Keratinocyte (primary cell): ENCODE measurements around the gene AFF2. TPM values are rescaled to one million over a fixed set of nuclear protein-coding genes. Genes with fewer than 3 reads are reported as not detected.

Source experiments
- DNase-seq: peaks from one replicate; pipeline ENCODE4 v3.0.0-alpha.2; 2011; ENCODE audit warnings: low read depth, missing footprints, low spot score
- FAIRE-seq: peaks from 2 replicates; lab custom pipeline; 2011; peaks lifted over from hg19 to GRCh38; lab: Jason Lieb, UNC
- H2AFZ ChIP-seq: 2 replicates; pipeline ENCODE4 v1.6.0; 2012; ENCODE audit warnings: low read length, control low read depth, inconsistent platforms; ENCODE audit not compliant: control insufficient read depth
- H3K27ac ChIP-seq: 2 replicates; pipeline ENCODE4 v1.5.1; 2011; ENCODE audit warnings: low read length; ENCODE audit not compliant: control insufficient read depth, insufficient read depth
- H3K27me3 ChIP-seq: 3 replicates; pipeline ENCODE4 v1.6.0; 2011; ENCODE audit warnings: low read length; ENCODE audit not compliant: control insufficient read depth, insufficient read depth; ENCODE audit errors: extremely low read depth
- H3K36me3 ChIP-seq, 2 experiments: 2 replicates in 1 of 2; 3 replicates in 1 of 2; pipeline ENCODE4 v1.5.1; 2011; ENCODE audit warnings: low read length in 2 of 2, mild to moderate bottlenecking in 1 of 2; ENCODE audit not compliant: control insufficient read depth in 2 of 2, insufficient read depth in 2 of 2; ENCODE audit errors: extremely low read depth in 1 of 2
- H3K4me1 ChIP-seq: 3 replicates; pipeline ENCODE4 v1.5.1; 2011; ENCODE audit warnings: low read length; ENCODE audit not compliant: control insufficient read depth, insufficient read depth; ENCODE audit errors: extremely low read depth
- H3K4me2 ChIP-seq: 3 replicates; pipeline ENCODE4 v1.6.0; 2011; ENCODE audit warnings: low read depth, low read length; ENCODE audit not compliant: control insufficient read depth, insufficient read depth; ENCODE audit errors: extremely low read depth
- H3K4me3 ChIP-seq, 3 experiments: fragments of 200-600 bp in 1 of 3; sonication (generic) in 1 of 3; 2 replicates in 2 of 3; 3 replicates in 1 of 3; pipeline ENCODE4 v1.5.1; 2011 to 2016; ENCODE audit warnings: low read length in 3 of 3, mild to moderate bottlenecking in 3 of 3, control low read depth in 2 of 3, inconsistent platforms in 1 of 3, low read depth in 1 of 3, mixed read lengths in 1 of 3, mixed run types in 1 of 3, moderate library complexity in 1 of 3; ENCODE audit not compliant: control insufficient read depth in 2 of 3, insufficient read depth in 2 of 3; ENCODE audit errors: extremely low read depth in 1 of 3
- H3K79me2 ChIP-seq: 2 replicates; pipeline ENCODE4 v1.6.0; 2012; ENCODE audit warnings: low read length; ENCODE audit not compliant: control insufficient read depth, insufficient read depth
- H3K9ac ChIP-seq: 3 replicates; pipeline ENCODE4 v1.6.0; 2011; ENCODE audit warnings: low read length; ENCODE audit not compliant: control insufficient read depth, insufficient read depth; ENCODE audit errors: extremely low read depth
- H3K9me1 ChIP-seq: 3 replicates; pipeline ENCODE4 v1.6.0; 2011; ENCODE audit warnings: low read length; ENCODE audit not compliant: control insufficient read depth, insufficient read depth; ENCODE audit errors: extremely low read depth
- H3K9me3 ChIP-seq: 2 replicates; pipeline ENCODE4 v1.5.1; 2012; ENCODE audit warnings: low read depth, low read length; ENCODE audit not compliant: control insufficient read depth
- H4K20me1 ChIP-seq: 3 replicates; pipeline ENCODE4 v1.6.0; 2011; ENCODE audit warnings: low read length; ENCODE audit not compliant: control insufficient read depth, insufficient read depth; ENCODE audit errors: extremely low read depth
- EZH2 ChIP-seq: IDR thresholded peaks from one replicate; pipeline ENCODE4 v1.6.1; 2012; ENCODE audit warnings: inconsistent platforms, mild to moderate bottlenecking, low read length, moderate library complexity
- dilution Hi-C: fragments of 300-500 bp; cut with MboI; formaldehyde crosslinking; loops from one replicate; pipeline ENCODE4 v1.7.0; 2020; ENCODE audit warnings: low sequenced_read_pairs; ENCODE audit not compliant: extremely low pct_ligation_motif_present
- polyA plus RNA-seq, 5 experiments: library from polyadenylated mRNA; depleted of rRNA in 3 of 5; stranded (reverse) in 3 of 5; stranded (forward) in 1 of 5; unstranded in 1 of 5; fragments of >200 nt; gene quantifications; 1 replicate in 1 of 5; 2 replicates in 3 of 5; 3 replicates in 1 of 5; pipeline versions ENCODE4 v1.2.1 to v1.2.3, GENCODE V29; 2011 to 2012; ENCODE audit warnings: missing spikeins in 2 of 5, low read depth in 1 of 5, low replicate concordance in 1 of 5
- TF ChIP-seq, protein P1 (sequence below), 3 experiments: IDR thresholded peaks in 1 of 3; conservative IDR thresholded peaks in 1 of 3; optimal IDR thresholded peaks in 1 of 3; 2 replicates in 2 of 3; 3 replicates in 1 of 3; pipeline versions ENCODE3 to v1.5.1; 2011; ENCODE audit warnings: low read length in 3 of 3, mild to moderate bottlenecking in 3 of 3, moderate library complexity in 2 of 3, control low read depth in 1 of 3, inconsistent platforms in 1 of 3; ENCODE audit not compliant: insufficient read depth in 2 of 3; ENCODE audit errors: extremely low read depth in 1 of 3

The AFF2 gene
- polyA plus RNA-seq, 1 donor (not counting 4 experiments of a cell fraction or from before 2014, with no cell fraction given): 0.01 TPM

DNA sequence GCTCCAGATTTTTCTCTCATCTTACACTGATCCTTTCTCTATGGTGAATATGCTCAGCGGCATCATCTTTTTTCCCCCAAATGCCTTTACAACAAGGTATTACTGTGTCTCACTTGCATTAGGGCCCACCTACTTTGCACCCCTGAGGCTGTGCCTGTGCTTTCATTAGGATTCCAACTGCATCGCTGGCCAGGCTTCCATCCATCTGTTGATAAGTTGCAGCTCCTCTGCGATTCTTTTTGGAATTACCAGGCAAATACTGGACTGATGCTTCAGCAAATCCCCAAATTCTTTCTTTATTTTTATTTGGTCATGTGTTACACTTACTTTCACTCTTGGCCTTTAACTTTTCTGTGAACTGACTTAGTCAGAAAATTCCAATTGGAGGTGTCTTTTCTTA, 77.3 kb downstream of the AFF2 start:
- DNase-seq (no peak), FAIRE-seq (no peak)
- H3K9ac ChIP-seq: no peak overlapping the region
- no peak overlapping the region for H3K4me3 ChIP-seq
- H3K4me2 ChIP-seq: no peak overlapping the region
- dilution Hi-C loops: no loop called here
- no peaks in the 10 kb centered on the region for H3K9me3 ChIP-seq
- H3K27ac ChIP-seq: no peak overlapping the region
- no peaks in the 10 kb centered on the region for H3K4me1 ChIP-seq
- H2AFZ ChIP-seq: no peak overlapping the region
- H3K9me1 ChIP-seq: no peaks in the 10 kb centered on the region
- no peaks in the 10 kb centered on the region for H4K20me1 ChIP-seq
- no peaks in the 10 kb centered on the region for H3K27me3 ChIP-seq
- no peaks in the 10 kb centered on the region for H3K79me2 ChIP-seq
- TF ChIP-seq EZH2: no peak
- H3K36me3 ChIP-seq: no peaks in the 10 kb centered on the region

DNA sequence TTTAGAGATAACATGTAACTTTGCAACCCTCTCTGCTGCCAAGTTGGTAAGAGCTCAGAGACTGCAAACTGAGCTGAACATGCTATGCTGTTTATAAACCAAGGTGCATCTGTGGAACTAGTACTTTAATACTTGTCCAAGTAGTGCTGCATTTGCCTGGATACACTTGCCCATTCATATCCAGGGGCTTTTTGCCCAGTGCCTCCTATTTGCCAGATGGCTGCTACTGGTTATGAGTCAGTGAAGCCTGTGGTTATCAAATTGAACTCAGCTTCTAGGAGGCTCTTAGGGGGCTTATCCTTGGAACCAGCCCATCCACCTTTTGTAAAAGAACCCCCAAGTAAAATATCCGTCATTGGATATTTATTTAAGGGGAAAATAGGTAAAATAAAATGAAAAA, 79.6 kb downstream of the AFF2 start:
- Histone ChIP-seq H3K9me1 (no peaks in the 10 kb centered on the region), H3K9me3 (no peaks in the 10 kb centered on the region), H3K27me3 (no peaks in the 10 kb centered on the region), H3K4me3 (no peak overlapping the region), H3K27ac (no peak overlapping the region), H2AFZ (no peak overlapping the region), H3K36me3 (no peaks in the 10 kb centered on the region), H4K20me1 (no peaks in the 10 kb centered on the region), H3K4me1 (no peaks in the 10 kb centered on the region), H3K9ac (no peak overlapping the region), H3K79me2 (no peaks in the 10 kb centered on the region), H3K4me2 (no peak overlapping the region)
- FAIRE-seq (no peak), DNase-seq (no peak)
- TF ChIP-seq, protein P1, sequence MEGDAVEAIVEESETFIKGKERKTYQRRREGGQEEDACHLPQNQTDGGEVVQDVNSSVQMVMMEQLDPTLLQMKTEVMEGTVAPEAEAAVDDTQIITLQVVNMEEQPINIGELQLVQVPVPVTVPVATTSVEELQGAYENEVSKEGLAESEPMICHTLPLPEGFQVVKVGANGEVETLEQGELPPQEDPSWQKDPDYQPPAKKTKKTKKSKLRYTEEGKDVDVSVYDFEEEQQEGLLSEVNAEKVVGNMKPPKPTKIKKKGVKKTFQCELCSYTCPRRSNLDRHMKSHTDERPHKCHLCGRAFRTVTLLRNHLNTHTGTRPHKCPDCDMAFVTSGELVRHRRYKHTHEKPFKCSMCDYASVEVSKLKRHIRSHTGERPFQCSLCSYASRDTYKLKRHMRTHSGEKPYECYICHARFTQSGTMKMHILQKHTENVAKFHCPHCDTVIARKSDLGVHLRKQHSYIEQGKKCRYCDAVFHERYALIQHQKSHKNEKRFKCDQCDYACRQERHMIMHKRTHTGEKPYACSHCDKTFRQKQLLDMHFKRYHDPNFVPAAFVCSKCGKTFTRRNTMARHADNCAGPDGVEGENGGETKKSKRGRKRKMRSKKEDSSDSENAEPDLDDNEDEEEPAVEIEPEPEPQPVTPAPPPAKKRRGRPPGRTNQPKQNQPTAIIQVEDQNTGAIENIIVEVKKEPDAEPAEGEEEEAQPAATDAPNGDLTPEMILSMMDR (optimal IDR thresholded peaks at IDR 0.05 in 1 of 3, IDR thresholded peaks at IDR 0.05 in 1 of 3, conservative IDR thresholded peaks at IDR 0.05 in 1 of 3; ENCODE audit: extremely low read depth in 1 of 3, insufficient read depth in 2 of 3, low read length in 3 of 3): no peak
- TF ChIP-seq EZH2: no peak
- dilution Hi-C loops: no loop called here

- DNase-seq: no peak
- no peaks in the 10 kb centered on the region for H3K9me3 ChIP-seq
- no peak overlapping the region for H3K9ac ChIP-seq
- no peaks in the 10 kb centered on the region for H4K20me1 ChIP-seq
- H3K27ac ChIP-seq: no peak overlapping the region
- no peak overlapping the region for H2AFZ ChIP-seq
- H3K27me3 ChIP-seq: no peaks in the 10 kb centered on the region
- no peaks in the 10 kb centered on the region for H3K36me3 ChIP-seq
- FAIRE-seq: no peak
- TF ChIP-seq, protein P1 (optimal IDR thresholded peaks at IDR 0.05 in 1 of 3, IDR thresholded peaks at IDR 0.05 in 1 of 3, conservative IDR thresholded peaks at IDR 0.05 in 1 of 3; ENCODE audit: extremely low read depth in 1 of 3, insufficient read depth in 2 of 3, low read length in 3 of 3): no peak
- TF ChIP-seq EZH2: no peak
- H3K4me3 ChIP-seq: no peak overlapping the region
- dilution Hi-C loops: no loop called here
- H3K4me1 ChIP-seq: no peaks in the 10 kb centered on the region
- no peak overlapping the region for H3K4me2 ChIP-seq
- no peaks in the 10 kb centered on the region for H3K9me1 ChIP-seq
- no peaks in the 10 kb centered on the region for H3K79me2 ChIP-seq
Observed at GRCh38 chrX:148582353-148582752, 81.9 kb downstream of the AFF2 start.
